HepG2 (cell line): Measurements from ENCODE around the gene TNP2. TPM values are rescaled to one million over a fixed set of nuclear protein-coding genes. Genes with fewer than 3 reads are reported as not detected.
A peak's percentile ranks its signal among the peaks of the same experiment; 100 is the strongest.

Experiments used
- DPF2 ChIP-seq: sonication (generic); formaldehyde crosslinking; IDR thresholded peaks from 2 replicates; pipeline ENCODE4 v1.4.0; 2020; ENCODE audit warnings: mild to moderate bottlenecking, low read depth, missing genetic modification reagents, borderline replicate concordance
- MBD4 ChIP-seq: IDR thresholded peaks from 2 replicates; pipeline ENCODE4 v1.6.1; 2012; ENCODE audit warnings: low read length, inconsistent platforms, borderline replicate concordance
- MEIS2 ChIP-seq: sonication (generic); formaldehyde crosslinking; IDR thresholded peaks from 2 replicates; pipeline ENCODE4 v1.9.0; 2021; ENCODE audit warnings: mild to moderate bottlenecking, missing genetic modification reagents
- MTF1 ChIP-seq: sonication (generic); formaldehyde crosslinking; IDR thresholded peaks from 2 replicates; pipeline ENCODE4 v1.5.0; 2020; ENCODE audit warnings: missing genetic modification reagents
- NFE2 ChIP-seq: sonication (generic); formaldehyde crosslinking; IDR thresholded peaks from 2 replicates; pipeline ENCODE4 v1.4.0; 2020; ENCODE audit warnings: missing genetic modification reagents
- PITX1 ChIP-seq: sonication (generic); formaldehyde crosslinking; IDR thresholded peaks from 2 replicates; pipeline ENCODE4 v1.5.1; 2020; ENCODE audit warnings: mild to moderate bottlenecking, missing genetic modification reagents
- POLR2AphosphoS5 ChIP-seq: IDR thresholded peaks from 2 replicates; pipeline ENCODE4 v1.6.1; 2012; ENCODE audit warnings: low read depth, low read length
- RARA ChIP-seq: IDR thresholded peaks from 2 replicates; pipeline ENCODE4 v1.6.1; 2016; ENCODE audit warnings: missing genetic modification reagents, missing compliant biosample characterization
- SNAPC2 ChIP-seq: sonication (generic); formaldehyde crosslinking; IDR thresholded peaks from 2 replicates; pipeline ENCODE4 v1.8.1; 2022; ENCODE audit warnings: mild to moderate bottlenecking, missing genetic modification reagents
- SRSF4 ChIP-seq: fragments of 200-400 bp; formaldehyde crosslinking; IDR thresholded peaks from one replicate; pipeline ENCODE4 v1.6.1; 2018; ENCODE audit warnings: mild to moderate bottlenecking, low read depth, low read length, moderate library complexity; ENCODE audit not compliant: poor library complexity, severe bottlenecking
- ZFP90 ChIP-seq: sonication (generic); formaldehyde crosslinking; IDR thresholded peaks from 2 replicates; pipeline ENCODE4 v1.8.0; 2022; ENCODE audit warnings: missing genetic modification reagents, mild to moderate bottlenecking, inconsistent platforms, borderline replicate concordance
- ZMYM4 ChIP-seq: sonication (generic); formaldehyde crosslinking; IDR thresholded peaks from 2 replicates; pipeline ENCODE4 v1.8.1; 2023; ENCODE audit warnings: mild to moderate bottlenecking, missing genetic modification reagents
- ZNF256 ChIP-seq: sonication (generic); formaldehyde crosslinking; conservative IDR thresholded peaks from 2 replicates; pipeline ENCODE4 v1.4.0; 2020; ENCODE audit warnings: missing genetic modification reagents
- ZNF746 ChIP-seq: sonication (generic); formaldehyde crosslinking; IDR thresholded peaks from 2 replicates; pipeline ENCODE4 v1.8.0; 2022; ENCODE audit warnings: mild to moderate bottlenecking, missing genetic modification reagents
- polyA plus RNA-seq, 8 experiments: library from polyadenylated mRNA; depleted of rRNA in 3 of 8; stranded (reverse) in 7 of 8; unstranded in 1 of 8; fragments of >200 nt; fragmentation: Illumina TruSeq in 4 of 8; extraction: Trizol in 4 of 8; gene quantifications; 2 replicates each; pipeline versions ENCODE4 v1.2.1 to v1.2.3, GENCODE V29; 2011 to 2016; ENCODE audit warnings: low read depth in 4 of 8, missing spikeins in 1 of 8, mixed read lengths in 1 of 8; ENCODE audit not compliant: insufficient read depth in 1 of 8
- total RNA-seq, 5 experiments: library from RNA; depleted of rRNA; stranded (reverse); fragments of >200 nt; fragmentation: Illumina TruSeq; extraction: Trizol; gene quantifications; 2 replicates each; pipeline ENCODE4 v1.2.3, GENCODE V29; 2016; ENCODE audit warnings: low read depth in 1 of 5
- TF ChIP-seq, protein P1 (sequence below): sonication (generic); formaldehyde crosslinking; IDR thresholded peaks from 2 replicates; pipeline ENCODE4 v1.4.0; 2020; ENCODE audit warnings: mild to moderate bottlenecking, missing genetic modification reagents
- TF ChIP-seq, protein P2 (sequence below): sonication (generic); formaldehyde crosslinking; IDR thresholded peaks from 2 replicates; pipeline ENCODE4 v1.5.0; 2020; ENCODE audit warnings: missing genetic modification reagents
- TF ChIP-seq, protein P3 (sequence below): sonication (generic); formaldehyde crosslinking; IDR thresholded peaks from 2 replicates; pipeline ENCODE4 v1.5.0; 2020; ENCODE audit warnings: missing genetic modification reagents, mild to moderate bottlenecking, borderline replicate concordance
- TF ChIP-seq, protein P4 (sequence below): sonication (generic); formaldehyde crosslinking; IDR thresholded peaks from 2 replicates; pipeline ENCODE4 v1.8.1; 2023; ENCODE audit warnings: mild to moderate bottlenecking, missing genetic modification reagents
- TF ChIP-seq, protein P5 (sequence below): sonication (generic); formaldehyde crosslinking; IDR thresholded peaks from 2 replicates; pipeline ENCODE4 v1.4.0; 2020; ENCODE audit warnings: mild to moderate bottlenecking, missing genetic modification reagents
- TF ChIP-seq, protein P6 (sequence below): sonication (generic); formaldehyde crosslinking; IDR thresholded peaks from 2 replicates; pipeline ENCODE4 v1.5.0; 2020; ENCODE audit warnings: mild to moderate bottlenecking, low read depth, missing genetic modification reagents, borderline replicate concordance
- TF ChIP-seq, protein P7 (sequence below): sonication (generic); formaldehyde crosslinking; IDR thresholded peaks from 2 replicates; pipeline ENCODE4 v1.5.1; 2020; ENCODE audit warnings: missing genetic modification reagents, mild to moderate bottlenecking, borderline replicate concordance

Gene TNP2
- total and polyA plus RNA-seq, 2 of the 13 experiments (the other 11 are each of a cell fraction or from before 2014, with no cell fraction given): not detected

DNA sequence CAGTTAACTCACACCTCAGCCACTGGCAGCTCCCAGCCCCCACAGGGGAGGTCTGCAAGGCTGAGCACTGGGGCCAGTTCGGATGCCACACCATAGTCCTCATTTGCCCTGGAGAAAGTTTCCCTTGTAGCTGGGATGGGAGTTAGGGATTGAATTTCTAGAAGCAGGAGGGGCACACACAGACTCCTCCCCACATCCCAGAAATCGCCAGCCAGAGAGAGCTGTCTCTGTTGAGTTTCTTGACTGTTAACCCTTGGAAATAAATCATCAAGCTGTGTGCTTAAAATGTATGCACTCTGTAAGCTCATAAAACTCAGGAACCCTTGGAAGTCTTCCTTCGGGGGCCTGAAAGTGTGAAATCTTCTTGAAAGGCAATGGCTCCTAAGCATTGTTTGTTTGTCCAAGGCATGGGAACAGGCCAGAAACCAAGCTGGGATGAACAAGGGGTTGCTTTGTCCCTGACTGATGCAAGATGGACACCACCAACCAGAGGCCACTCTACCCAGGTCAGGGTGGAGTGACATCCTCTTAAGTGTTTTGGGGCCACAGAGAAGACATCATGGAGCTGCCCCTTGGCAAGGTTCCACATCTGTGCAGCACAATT lies 4.7 kb upstream of the TNP2 start (continued):
- TF ChIP-seq, protein P1, sequence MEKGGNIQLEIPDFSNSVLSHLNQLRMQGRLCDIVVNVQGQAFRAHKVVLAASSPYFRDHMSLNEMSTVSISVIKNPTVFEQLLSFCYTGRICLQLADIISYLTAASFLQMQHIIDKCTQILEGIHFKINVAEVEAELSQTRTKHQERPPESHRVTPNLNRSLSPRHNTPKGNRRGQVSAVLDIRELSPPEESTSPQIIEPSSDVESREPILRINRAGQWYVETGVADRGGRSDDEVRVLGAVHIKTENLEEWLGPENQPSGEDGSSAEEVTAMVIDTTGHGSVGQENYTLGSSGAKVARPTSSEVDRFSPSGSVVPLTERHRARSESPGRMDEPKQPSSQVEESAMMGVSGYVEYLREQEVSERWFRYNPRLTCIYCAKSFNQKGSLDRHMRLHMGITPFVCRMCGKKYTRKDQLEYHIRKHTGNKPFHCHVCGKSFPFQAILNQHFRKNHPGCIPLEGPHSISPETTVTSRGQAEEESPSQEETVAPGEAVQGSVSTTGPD (CRISPR knock-in tag): no peak
- TF ChIP-seq, protein P2, sequence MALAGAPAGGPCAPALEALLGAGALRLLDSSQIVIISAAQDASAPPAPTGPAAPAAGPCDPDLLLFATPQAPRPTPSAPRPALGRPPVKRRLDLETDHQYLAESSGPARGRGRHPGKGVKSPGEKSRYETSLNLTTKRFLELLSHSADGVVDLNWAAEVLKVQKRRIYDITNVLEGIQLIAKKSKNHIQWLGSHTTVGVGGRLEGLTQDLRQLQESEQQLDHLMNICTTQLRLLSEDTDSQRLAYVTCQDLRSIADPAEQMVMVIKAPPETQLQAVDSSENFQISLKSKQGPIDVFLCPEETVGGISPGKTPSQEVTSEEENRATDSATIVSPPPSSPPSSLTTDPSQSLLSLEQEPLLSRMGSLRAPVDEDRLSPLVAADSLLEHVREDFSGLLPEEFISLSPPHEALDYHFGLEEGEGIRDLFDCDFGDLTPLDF (CRISPR knock-in tag): no peak
- TF ChIP-seq SRSF4 (no peak), PITX1 (CRISPR knock-in tag) (peak; percentile 52; the same call in 1 of the 2 replicates), MTF1 (CRISPR knock-in tag) (no peak), DPF2 (no peak), ZMYM4 (CRISPR knock-in tag) (peak; percentile 43; the same call in 1 of the 2 replicates), SNAPC2 (CRISPR knock-in tag) (no peak), ZFP90 (CRISPR knock-in tag) (0 out of 2 replicates have a peak, but pooled peaks have one; percentile 60), ZNF256 (CRISPR knock-in tag) (no peak), RARA (0 out of 2 replicates have a peak, but pooled peaks have one; percentile 31), POLR2AphosphoS5 (no peak), MBD4 (no peak), ZNF746 (CRISPR knock-in tag) (no peak), NFE2 (CRISPR knock-in tag) (no peak), MEIS2 (no peak)
- TF ChIP-seq, protein P3, sequence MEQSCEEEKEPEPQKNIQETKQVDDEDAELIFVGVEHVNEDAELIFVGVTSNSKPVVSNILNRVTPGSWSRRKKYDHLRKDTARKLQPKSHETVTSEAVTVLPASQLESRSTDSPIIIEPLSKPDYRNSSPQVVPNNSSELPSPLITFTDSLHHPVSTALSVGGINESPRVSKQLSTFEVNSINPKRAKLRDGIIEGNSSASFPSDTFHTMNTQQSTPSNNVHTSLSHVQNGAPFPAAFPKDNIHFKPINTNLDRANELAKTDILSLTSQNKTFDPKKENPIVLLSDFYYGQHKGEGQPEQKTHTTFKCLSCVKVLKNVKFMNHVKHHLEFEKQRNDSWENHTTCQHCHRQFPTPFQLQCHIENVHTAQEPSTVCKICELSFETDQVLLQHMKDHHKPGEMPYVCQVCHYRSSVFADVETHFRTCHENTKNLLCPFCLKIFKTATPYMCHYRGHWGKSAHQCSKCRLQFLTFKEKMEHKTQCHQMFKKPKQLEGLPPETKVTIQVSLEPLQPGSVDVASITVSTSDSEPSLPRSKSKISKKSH (CRISPR knock-in tag): no peak
- TF ChIP-seq, protein P4, sequence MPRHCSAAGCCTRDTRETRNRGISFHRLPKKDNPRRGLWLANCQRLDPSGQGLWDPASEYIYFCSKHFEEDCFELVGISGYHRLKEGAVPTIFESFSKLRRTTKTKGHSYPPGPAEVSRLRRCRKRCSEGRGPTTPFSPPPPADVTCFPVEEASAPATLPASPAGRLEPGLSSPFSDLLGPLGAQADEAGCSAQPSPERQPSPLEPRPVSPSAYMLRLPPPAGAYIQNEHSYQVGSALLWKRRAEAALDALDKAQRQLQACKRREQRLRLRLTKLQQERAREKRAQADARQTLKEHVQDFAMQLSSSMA (CRISPR knock-in tag): no peak
- TF ChIP-seq, protein P5, sequence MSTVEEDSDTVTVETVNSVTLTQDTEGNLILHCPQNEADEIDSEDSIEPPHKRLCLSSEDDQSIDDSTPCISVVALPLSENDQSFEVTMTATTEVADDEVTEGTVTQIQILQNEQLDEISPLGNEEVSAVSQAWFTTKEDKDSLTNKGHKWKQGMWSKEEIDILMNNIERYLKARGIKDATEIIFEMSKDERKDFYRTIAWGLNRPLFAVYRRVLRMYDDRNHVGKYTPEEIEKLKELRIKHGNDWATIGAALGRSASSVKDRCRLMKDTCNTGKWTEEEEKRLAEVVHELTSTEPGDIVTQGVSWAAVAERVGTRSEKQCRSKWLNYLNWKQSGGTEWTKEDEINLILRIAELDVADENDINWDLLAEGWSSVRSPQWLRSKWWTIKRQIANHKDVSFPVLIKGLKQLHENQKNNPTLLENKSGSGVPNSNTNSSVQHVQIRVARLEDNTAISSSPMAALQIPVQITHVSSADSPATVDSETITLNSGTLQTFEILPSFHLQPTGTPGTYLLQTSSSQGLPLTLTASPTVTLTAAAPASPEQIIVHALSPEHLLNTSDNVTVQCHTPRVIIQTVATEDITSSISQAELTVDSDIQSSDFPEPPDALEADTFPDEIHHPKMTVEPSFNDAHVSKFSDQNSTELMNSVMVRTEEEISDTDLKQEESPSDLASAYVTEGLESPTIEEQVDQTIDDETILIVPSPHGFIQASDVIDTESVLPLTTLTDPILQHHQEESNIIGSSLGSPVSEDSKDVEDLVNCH (CRISPR knock-in tag): no peak
- TF ChIP-seq, protein P6, sequence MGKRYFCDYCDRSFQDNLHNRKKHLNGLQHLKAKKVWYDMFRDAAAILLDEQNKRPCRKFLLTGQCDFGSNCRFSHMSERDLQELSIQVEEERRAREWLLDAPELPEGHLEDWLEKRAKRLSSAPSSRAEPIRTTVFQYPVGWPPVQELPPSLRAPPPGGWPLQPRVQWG: no peak
- TF ChIP-seq, protein P7, sequence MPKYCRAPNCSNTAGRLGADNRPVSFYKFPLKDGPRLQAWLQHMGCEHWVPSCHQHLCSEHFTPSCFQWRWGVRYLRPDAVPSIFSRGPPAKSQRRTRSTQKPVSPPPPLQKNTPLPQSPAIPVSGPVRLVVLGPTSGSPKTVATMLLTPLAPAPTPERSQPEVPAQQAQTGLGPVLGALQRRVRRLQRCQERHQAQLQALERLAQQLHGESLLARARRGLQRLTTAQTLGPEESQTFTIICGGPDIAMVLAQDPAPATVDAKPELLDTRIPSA (CRISPR knock-in tag): no peak
